HCT116 (cell line): ENCODE results near the gene SPDEF. TPM values are rescaled to one million over a fixed set of nuclear protein-coding genes. Genes with fewer than 3 reads are reported as not detected.

Experiments
- ATAC-seq: fragments of 200-7000 bp; cut with Tn5 transposase; 2 replicates; pipeline ENCODE4 v1.9.1; 2020; ENCODE audit warnings: mild to moderate bottlenecking, moderate library complexity
- BruUV-seq: library from RNA; stranded (reverse); fragments of 400-500 nt; replicated peaks from 2 replicates; lab custom pipeline; 2021; lab: Mats Ljungman, UMichigan
- CTCF ChIA-PET: fragments of 300-600 bp; sonication (Branson Sonifier 250); formaldehyde crosslinking; loops from one replicate; lab custom pipeline; 2021; ENCODE audit warnings: antibody characterized with exemption; lab: Charles Lee
- POLR2A ChIA-PET: fragments of 300-600, 350-600 bp; sonication (Branson Sonifier 250); formaldehyde crosslinking; loops from one replicate; lab custom pipeline; 2021; ENCODE audit warnings: antibody characterized with exemption; lab: Charles Lee
- RAD21 ChIA-PET, 2 experiments: fragments of 300-600 bp; sonication (Branson Sonifier 250); formaldehyde crosslinking; loops; one replicate each; lab custom pipeline; 2023; ENCODE audit warnings: low total read pairs in 2 of 2; ENCODE audit not compliant: uncharacterized antibody in 2 of 2, unreplicated experiment in 2 of 2, low non-redundant PET in 1 of 2; lab: Charles Lee
- DNase-seq: peaks from one replicate; pipeline ENCODE4 v3.0.0-alpha.2; 2010; ENCODE audit warnings: low read depth, low spot score
- H2AFZ ChIP-seq: fragments of 200-600 bp; shearing (Covaris generic), sonication (generic); 2 replicates; pipeline ENCODE4 v1.6.1; 2017; ENCODE audit warnings: low read depth, mixed run types, mixed read lengths, antibody characterized with exemption, low read length; ENCODE audit not compliant: poor library complexity, severe bottlenecking
- H3K27ac ChIP-seq: 2 replicates; pipeline ENCODE4 v1.5.1; 2012; ENCODE audit warnings: low read depth, low read length
- H3K27me3 ChIP-seq: fragments of 200-600 bp; sonication (generic); 2 replicates; pipeline ENCODE4 v1.6.1; 2016; ENCODE audit warnings: mixed run types, low read length, mixed read lengths; ENCODE audit not compliant: insufficient read depth
- H3K36me3 ChIP-seq, 2 experiments: fragments of 200-500 bp in 1 of 2; fragments of 200-600 bp in 1 of 2; sonication (Bioruptor generic) in 1 of 2; sonication (generic) in 1 of 2; 2 replicates each; pipeline versions ENCODE4 v1.5.1 to v1.6.1; 2014 to 2016; ENCODE audit warnings: low read length in 2 of 2, inconsistent platforms in 1 of 2, mixed read lengths in 1 of 2, mixed run types in 1 of 2; ENCODE audit not compliant: insufficient read depth in 2 of 2, control insufficient read depth in 1 of 2
- H3K4me1 ChIP-seq, 2 experiments: fragments of 200-600 bp in 1 of 2; sonication (generic) in 1 of 2; 2 replicates each; pipeline versions ENCODE4 v1.5.1 to v1.6.1; 2012 to 2017; ENCODE audit warnings: low read length in 2 of 2, inconsistent platforms in 1 of 2, mild to moderate bottlenecking in 1 of 2, mixed read lengths in 1 of 2, mixed run types in 1 of 2, moderate library complexity in 1 of 2; ENCODE audit not compliant: insufficient read depth in 2 of 2, control insufficient read depth in 1 of 2
- H3K4me2 ChIP-seq: fragments of 200-600 bp; sonication (generic); 2 replicates; pipeline ENCODE4 v1.6.1; 2017; ENCODE audit warnings: mixed run types, low read length, mixed read lengths
- H3K4me3 ChIP-seq, 2 experiments: fragments of 200-600 bp in 1 of 2; sonication (generic) in 1 of 2; replicated peaks in 1 of 2; 2 replicates each; pipeline ENCODE4 v1.5.1; 2011 to 2016; ENCODE audit warnings: low read length in 2 of 2, control low read depth in 1 of 2, low read depth in 1 of 2, mild to moderate bottlenecking in 1 of 2, mixed read lengths in 1 of 2, mixed run types in 1 of 2
- H3K79me2 ChIP-seq: fragments of 200-600 bp; sonication (generic); 2 replicates; pipeline ENCODE4 v1.6.1; 2017; ENCODE audit warnings: mild to moderate bottlenecking, mixed run types, low read length, moderate library complexity, mixed read lengths; ENCODE audit not compliant: insufficient read depth
- H3K9ac ChIP-seq: fragments of 200-600 bp; sonication (generic); 2 replicates; pipeline ENCODE4 v1.6.1; 2016; ENCODE audit warnings: low read length, mixed read lengths
- H3K9me2 ChIP-seq: fragments of 200-600 bp; sonication (generic), shearing (Covaris generic); 2 replicates; pipeline ENCODE4 v1.6.1; 2017; ENCODE audit warnings: mixed run types, mild to moderate bottlenecking, moderate library complexity; ENCODE audit not compliant: insufficient read depth
- H3K9me3 ChIP-seq, 2 experiments: fragments of 200-500 bp in 1 of 2; fragments of 200-600 bp in 1 of 2; sonication (Bioruptor generic) in 1 of 2; sonication (generic) in 1 of 2; 2 replicates each; pipeline ENCODE4 v1.6.1; 2014 to 2017; ENCODE audit warnings: low read length in 2 of 2, mixed read lengths in 2 of 2, inconsistent platforms in 1 of 2, low read depth in 1 of 2, mild to moderate bottlenecking in 1 of 2, mixed run types in 1 of 2, moderate library complexity in 1 of 2; ENCODE audit not compliant: control insufficient read depth in 1 of 2, insufficient read depth in 1 of 2
- H4K20me1 ChIP-seq: fragments of 200-600 bp; sonication (generic), shearing (Covaris generic); 2 replicates; pipeline ENCODE4 v1.6.1; 2017; ENCODE audit warnings: mixed run types, mild to moderate bottlenecking, moderate library complexity; ENCODE audit not compliant: insufficient read depth
- CEBPB ChIP-seq: IDR thresholded peaks from 2 replicates; pipeline ENCODE4 v1.6.1; 2012; ENCODE audit warnings: low read depth
- EGR1 ChIP-seq: IDR thresholded peaks from 2 replicates; pipeline ENCODE4 v1.6.1; 2012; ENCODE audit warnings: low read depth
- EZH2 ChIP-seq: fragments of 200-600 bp; sonication (generic); IDR thresholded peaks from 2 replicates; pipeline ENCODE4 v1.6.1; 2017; ENCODE audit warnings: antibody characterized with exemption, mixed run types
- FOSL1 ChIP-seq: IDR thresholded peaks from 2 replicates; pipeline ENCODE4 v1.6.1; 2012; ENCODE audit warnings: low read depth
- POLR2A ChIP-seq: IDR thresholded peaks from 2 replicates; pipeline ENCODE4 v1.7.0; 2011; ENCODE audit warnings: borderline replicate concordance; ENCODE audit not compliant: insufficient read depth, insufficient read length; ENCODE audit errors: extremely low read depth
- POLR2AphosphoS5 ChIP-seq: IDR thresholded peaks from 2 replicates; pipeline ENCODE4 v1.6.1; 2011; ENCODE audit warnings: mild to moderate bottlenecking, low read depth, low read length, moderate library complexity
- REST ChIP-seq: IDR thresholded peaks from 2 replicates; pipeline ENCODE4 v1.6.1; 2012; ENCODE audit warnings: low read depth
- SP1 ChIP-seq: IDR thresholded peaks from 2 replicates; pipeline ENCODE4 v1.6.1; 2012; ENCODE audit warnings: low read depth
- SRF ChIP-seq: IDR thresholded peaks from 2 replicates; pipeline ENCODE4 v1.6.1; 2012; ENCODE audit warnings: low read depth
- intact Hi-C: fragments of 100-400 bp; cut with micrococcal nuclease; formaldehyde crosslinking; loops from 2 replicates; pipeline ENCODE4 v1.10.0; 2022
- total RNA-seq: library from RNA; stranded (reverse); gene quantifications from one replicate; pipeline ENCODE4 v1.2.1, GENCODE V29; 2021; ENCODE audit not compliant: unreplicated experiment
- TF ChIP-seq, protein P1 (sequence below): IDR thresholded peaks from 2 replicates; pipeline ENCODE4 v1.6.1; 2012

Gene SPDEF
- total RNA-seq, 1 experiment from 2014 or later = 0.39 TPM

DNA sequence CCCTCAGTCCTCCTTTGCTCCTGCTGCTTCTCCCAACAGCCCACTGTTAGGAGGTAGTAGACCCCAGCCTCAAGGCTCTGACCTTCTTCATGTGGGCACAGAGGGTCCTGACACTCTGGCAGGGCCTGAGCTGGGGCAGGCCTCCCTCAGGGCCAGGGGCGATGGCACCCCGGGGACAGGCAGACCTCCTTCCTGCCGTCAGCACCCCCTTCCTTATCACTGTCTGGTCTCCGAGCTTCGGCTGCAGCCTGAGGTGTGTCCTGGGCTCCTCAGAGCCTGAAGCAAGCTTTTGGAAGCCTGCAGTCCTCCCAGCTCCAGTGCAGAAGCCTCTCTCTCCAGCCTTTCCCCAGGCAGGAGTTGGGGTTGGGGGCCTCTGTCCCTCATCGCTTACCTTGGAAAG lies 22.0 kb downstream of the SPDEF start:
- TF ChIP-seq SP1 = no peak
- TF ChIP-seq EZH2 = no peak
- no peak for TF ChIP-seq EGR1
- no peak for TF ChIP-seq FOSL1
- TF ChIP-seq, protein P1, sequence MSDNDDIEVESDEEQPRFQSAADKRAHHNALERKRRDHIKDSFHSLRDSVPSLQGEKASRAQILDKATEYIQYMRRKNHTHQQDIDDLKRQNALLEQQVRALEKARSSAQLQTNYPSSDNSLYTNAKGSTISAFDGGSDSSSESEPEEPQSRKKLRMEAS = no peak
- no peak for TF ChIP-seq CEBPB
- TF ChIP-seq SRF = no peak
- TF ChIP-seq POLR2A = no peak
- no peak for TF ChIP-seq REST
- no peak for TF ChIP-seq POLR2AphosphoS5
- peaks cover 3 to 7% of the 10 kb centered on the region in 2 experiments; a peak in 2 of 4 replicates for H3K4me1 ChIP-seq
- no peaks in the 10 kb centered on the region for H3K9me3 ChIP-seq
- ChIA-PET RAD21 (no interaction called here), CTCF (no interaction called here), POLR2A (no interaction called here)
- no peak overlapping the region for H3K9ac ChIP-seq
- no peaks in the 10 kb centered on the region for H3K79me2 ChIP-seq
- no peaks in the 10 kb centered on the region for H3K9me2 ChIP-seq
- H3K27ac ChIP-seq = no peak overlapping the region
- intact Hi-C loops = no loop called here
- no peak overlapping the region for H3K4me2 ChIP-seq
- no peaks in the 10 kb centered on the region for H3K27me3 ChIP-seq
- no peak for DNase-seq
- H3K36me3 ChIP-seq = no peaks in the 10 kb centered on the region
- no peak for ATAC-seq
- BruUV-seq = no TSS peak
- no peak overlapping the region for H2AFZ ChIP-seq
- H3K4me3 ChIP-seq = no peak overlapping the region
- no peaks in the 10 kb centered on the region for H4K20me1 ChIP-seq
